Hepatocyte (in vitro differentiated cells): ENCODE results near the gene ZFYVE28.

ENCODE experiments used
- EZH2 ChIP-seq: fragments of 200-600 bp; sonication (generic); IDR thresholded peaks from 2 replicates; pipeline ENCODE4 v1.6.1; 2016; ENCODE audit warnings: antibody characterized with exemption, mild to moderate bottlenecking, borderline replicate concordance
- EZH2phosphoT487 ChIP-seq: fragments of 200-600 bp; sonication (generic); IDR thresholded peaks from one replicate; pipeline ENCODE4 v1.6.1; 2018; ENCODE audit warnings: antibody characterized with exemption, mild to moderate bottlenecking, low read depth, moderate library complexity; ENCODE audit not compliant: unreplicated experiment, severe bottlenecking
- TF ChIP-seq, protein P1 (sequence below): fragments of 200-600 bp; sonication (generic); IDR thresholded peaks from 2 replicates; pipeline ENCODE4 v1.5.1; 2016; ENCODE audit warnings: antibody characterized with exemption, mild to moderate bottlenecking; ENCODE audit not compliant: poor library complexity

DNA sequence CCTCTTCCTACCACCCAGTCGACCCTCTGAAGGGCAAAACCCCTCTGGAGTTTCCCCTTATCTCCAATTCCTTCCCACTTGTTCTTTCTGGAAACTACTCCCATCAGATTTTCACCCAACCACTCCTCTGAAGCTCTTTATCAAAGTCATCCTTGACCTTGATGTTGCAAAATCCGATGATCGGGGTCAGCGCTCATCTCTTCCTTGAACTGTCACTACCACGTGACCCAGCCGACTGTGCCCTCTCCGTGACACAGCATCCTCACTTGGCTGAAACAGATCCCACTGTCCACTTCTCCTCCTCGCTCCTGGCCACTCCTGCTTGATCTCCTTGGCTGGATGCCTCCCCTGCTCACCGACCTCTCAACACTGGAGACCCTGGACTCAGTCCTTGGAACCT lies 1.4 kb upstream of the ZFYVE28 start:
- TF ChIP-seq EZH2 = no peak
- TF ChIP-seq, protein P1, sequence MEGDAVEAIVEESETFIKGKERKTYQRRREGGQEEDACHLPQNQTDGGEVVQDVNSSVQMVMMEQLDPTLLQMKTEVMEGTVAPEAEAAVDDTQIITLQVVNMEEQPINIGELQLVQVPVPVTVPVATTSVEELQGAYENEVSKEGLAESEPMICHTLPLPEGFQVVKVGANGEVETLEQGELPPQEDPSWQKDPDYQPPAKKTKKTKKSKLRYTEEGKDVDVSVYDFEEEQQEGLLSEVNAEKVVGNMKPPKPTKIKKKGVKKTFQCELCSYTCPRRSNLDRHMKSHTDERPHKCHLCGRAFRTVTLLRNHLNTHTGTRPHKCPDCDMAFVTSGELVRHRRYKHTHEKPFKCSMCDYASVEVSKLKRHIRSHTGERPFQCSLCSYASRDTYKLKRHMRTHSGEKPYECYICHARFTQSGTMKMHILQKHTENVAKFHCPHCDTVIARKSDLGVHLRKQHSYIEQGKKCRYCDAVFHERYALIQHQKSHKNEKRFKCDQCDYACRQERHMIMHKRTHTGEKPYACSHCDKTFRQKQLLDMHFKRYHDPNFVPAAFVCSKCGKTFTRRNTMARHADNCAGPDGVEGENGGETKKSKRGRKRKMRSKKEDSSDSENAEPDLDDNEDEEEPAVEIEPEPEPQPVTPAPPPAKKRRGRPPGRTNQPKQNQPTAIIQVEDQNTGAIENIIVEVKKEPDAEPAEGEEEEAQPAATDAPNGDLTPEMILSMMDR = no peak
- TF ChIP-seq EZH2phosphoT487 = no peak
